HG03045 (cell line): ENCODE results near the gene KRT12.
A peak's percentile ranks its signal among the peaks of the same experiment; 100 is the strongest.
"Not testable (repeated sequence)": the region's sequence is repeated elsewhere in the genome, so short reads cannot be mapped to it uniquely, and the experiment has no call there.

Experiments used
- ATAC-seq: cut with Tn5 transposase; IDR thresholded peaks from one replicate; pipeline ENCODE4 v1.9.1; 2021; ENCODE audit warnings: mild to moderate bottlenecking, moderate library complexity; ENCODE audit not compliant: unreplicated experiment

Gene KRT12

GRCh38 chr17:40818733-40819527 lies 48.1 kb downstream of the KRT12 start:
- peak; percentile 77 for ATAC-seq

- no peak for ATAC-seq
These were observed 48.7 kb downstream of the KRT12 start for GRCh38 chr17:40818343-40818732.

- no peak for ATAC-seq
These were observed 49.8 kb downstream of the KRT12 start for GRCh38 chr17:40817103-40817682.

GRCh38 chr17:40816569-40816968 lies 50.5 kb downstream of the KRT12 start:
- ATAC-seq: no peak

- ATAC-seq: no peak
These were observed 51.6 kb downstream of the KRT12 start for GRCh38 chr17:40815381-40815780.

- ATAC-seq: not testable (repeated sequence)
These were observed 52.4 kb downstream of the KRT12 start for GRCh38 chr17:40814657-40815056.

- no peak for ATAC-seq
These were observed 53.2 kb downstream of the KRT12 start for GRCh38 chr17:40813804-40814203.

GRCh38 chr17:40812639-40813038 lies 54.4 kb downstream of the KRT12 start:
- ATAC-seq: no peak
